Pulmonary artery endothelial cell (primary cell): ENCODE measurements around the gene NTSR2. TPM values are rescaled to one million over a fixed set of nuclear protein-coding genes. Genes with fewer than 3 reads are reported as not detected.

ENCODE experiments used
- DNase-seq: peaks from one replicate; pipeline ENCODE4 v3.0.0-alpha.2; 2011; ENCODE audit warnings: low read depth, low spot score
- total RNA-seq: library from RNA; depleted of rRNA; stranded (reverse); fragments of >200 nt; gene quantifications from 2 replicates; pipeline ENCODE4 v1.2.3, GENCODE V29; 2014

Gene NTSR2
- total RNA-seq, 1 donor from 2014 or later = not detected

DNA sequence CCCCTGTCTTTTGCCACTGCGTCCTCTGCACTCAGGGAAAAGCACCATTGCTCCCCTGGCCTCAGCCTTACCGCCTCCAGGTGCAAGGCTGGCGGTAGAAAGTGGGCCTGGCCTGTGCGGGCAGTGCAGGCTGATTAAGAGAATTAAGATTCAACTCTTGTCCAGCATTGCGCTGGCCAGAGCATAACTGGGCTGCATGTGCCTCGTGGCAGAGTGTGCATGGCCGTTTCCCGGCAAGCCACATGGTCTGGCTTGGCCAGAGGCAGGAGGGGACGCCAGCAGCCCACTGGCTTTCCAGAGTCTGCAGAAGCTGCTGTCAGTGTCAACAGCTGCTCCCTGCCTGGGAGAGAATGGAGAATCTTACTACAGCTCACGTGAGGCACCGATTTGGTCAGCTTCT, 12.3 kb downstream of the NTSR2 start:
- DNase-seq = no peak

DNA sequence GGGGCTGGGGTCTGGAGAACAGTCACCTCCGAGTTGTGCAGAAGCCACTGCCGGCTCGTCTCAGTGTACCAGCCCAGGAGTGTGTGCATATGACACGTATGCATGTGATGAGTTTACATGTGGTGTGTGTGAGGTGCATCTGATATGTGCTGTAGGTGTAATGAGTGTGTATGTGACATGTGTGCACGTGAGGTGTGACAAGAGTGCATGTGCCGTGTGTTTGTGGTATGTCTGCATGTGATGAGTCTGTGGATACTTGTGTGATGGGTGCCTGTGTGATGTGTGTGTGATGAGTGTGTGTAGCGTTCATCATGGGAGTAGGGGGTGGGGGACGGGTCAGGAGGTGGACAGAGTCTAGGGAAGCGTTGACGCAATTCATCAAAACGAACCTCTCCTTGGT, 12.8 kb downstream of the NTSR2 start:
- DNase-seq = no peak

- DNase-seq = no peak
Measured at GRCh38 chr2:11656671-11657101, 13.3 kb downstream of the NTSR2 start.

GRCh38 chr2:11656252-11656651, 13.7 kb downstream of the NTSR2 start:
- DNase-seq = no peak

DNA sequence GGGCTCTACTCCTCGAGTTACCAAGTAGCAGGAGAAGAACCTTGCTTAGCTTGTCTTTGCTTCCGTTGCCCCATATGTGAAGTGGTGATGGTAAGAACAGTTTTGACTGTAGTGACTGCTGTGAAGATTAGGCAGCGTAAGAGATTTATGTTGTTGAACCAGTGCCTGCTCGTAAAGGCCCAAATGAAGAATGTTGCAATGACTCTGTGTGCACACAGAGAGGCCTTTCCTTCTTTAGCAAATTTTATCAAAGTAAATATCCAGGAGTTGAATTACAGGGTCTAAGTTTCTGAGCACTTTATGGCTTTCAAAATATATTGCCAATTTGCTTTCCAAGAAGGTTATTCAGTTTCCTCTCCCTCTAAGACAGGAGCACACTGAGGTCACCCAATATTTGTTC, 14.5 kb downstream of the NTSR2 start:
- no peak for DNase-seq

GRCh38 chr2:11652553-11652952, 17.4 kb downstream of the NTSR2 start:
- no peak for DNase-seq

- DNase-seq = no peak
Measured at GRCh38 chr2:11651856-11652548, 18.0 kb downstream of the NTSR2 start.

DNA sequence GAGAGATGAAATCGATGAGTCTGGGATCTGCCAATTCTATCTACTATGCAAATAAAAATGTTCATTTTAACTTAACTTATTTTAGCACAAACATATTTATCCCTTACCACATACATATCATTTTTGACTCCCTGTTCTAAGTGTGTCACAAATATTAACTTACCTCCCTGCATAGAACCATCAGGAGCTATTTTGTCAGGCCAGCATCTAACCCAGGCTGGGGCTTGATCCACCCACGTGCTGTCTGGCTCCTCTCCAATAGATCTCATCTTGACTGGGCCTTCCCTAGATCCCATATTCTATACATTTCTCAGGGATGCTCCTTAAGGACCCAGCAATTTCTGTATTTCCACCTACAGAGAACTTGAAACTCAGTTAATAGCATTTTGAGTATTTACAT, 20.9 kb downstream of the NTSR2 start:
- DNase-seq = no peak

DNA sequence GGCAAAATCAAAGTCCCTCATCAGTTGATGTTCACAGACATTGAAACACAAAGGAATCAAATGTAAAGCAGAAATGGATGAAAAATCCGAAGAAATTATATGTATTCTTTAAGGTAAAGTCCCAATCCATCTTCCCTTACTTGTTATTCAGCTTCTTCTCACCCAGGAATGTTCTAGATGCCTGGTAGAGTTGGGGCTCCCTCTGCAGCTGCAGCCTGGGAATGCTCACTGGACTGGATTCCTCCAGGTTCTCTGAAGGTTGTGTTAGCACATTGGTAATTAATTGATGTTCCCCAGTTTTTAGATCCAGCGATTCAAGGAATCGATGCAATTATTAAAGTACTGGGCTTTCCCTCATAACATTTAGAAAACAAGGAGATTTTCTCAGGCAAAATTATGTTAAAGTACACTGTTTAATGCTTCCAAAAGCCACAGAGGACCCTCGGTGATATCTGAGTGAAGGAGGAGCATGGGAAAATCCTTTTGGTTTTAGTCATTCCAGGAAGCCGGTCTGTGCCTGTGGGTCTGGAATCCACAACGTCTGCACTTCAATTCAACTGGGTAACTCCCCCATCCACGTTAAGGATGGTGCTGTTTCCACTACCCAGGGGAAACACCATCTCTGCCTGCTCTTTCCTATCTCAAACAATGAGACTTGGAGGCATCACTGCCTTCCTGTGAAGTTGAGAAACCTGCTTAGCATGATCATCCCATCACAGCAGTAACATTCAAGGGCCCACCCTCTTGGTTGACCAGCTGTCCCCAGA, 22.0 kb downstream of the NTSR2 start:
- no peak for DNase-seq

DNA sequence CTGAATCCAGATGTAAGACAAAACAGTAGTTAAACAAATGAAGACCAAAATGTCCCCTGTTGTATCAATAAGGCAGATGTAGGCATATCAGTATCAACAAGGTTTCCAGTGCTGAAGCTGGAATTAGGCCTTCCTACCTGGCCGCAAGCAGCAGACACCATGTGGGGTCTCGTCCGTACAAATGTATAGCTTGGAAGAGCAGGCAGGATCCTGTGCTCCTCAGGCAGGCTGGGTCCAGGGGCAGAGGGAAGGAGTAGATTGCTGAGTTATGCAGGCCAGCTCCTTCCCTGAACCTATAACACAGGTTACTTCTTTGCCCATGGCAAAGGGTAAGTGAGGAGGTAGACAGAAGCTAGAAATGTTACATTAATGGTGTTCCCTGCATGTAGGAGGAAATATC, 23.5 kb downstream of the NTSR2 start:
- DNase-seq = no peak

- no peak for DNase-seq
Measured at GRCh38 chr2:11644293-11644692, 25.7 kb downstream of the NTSR2 start.

DNA sequence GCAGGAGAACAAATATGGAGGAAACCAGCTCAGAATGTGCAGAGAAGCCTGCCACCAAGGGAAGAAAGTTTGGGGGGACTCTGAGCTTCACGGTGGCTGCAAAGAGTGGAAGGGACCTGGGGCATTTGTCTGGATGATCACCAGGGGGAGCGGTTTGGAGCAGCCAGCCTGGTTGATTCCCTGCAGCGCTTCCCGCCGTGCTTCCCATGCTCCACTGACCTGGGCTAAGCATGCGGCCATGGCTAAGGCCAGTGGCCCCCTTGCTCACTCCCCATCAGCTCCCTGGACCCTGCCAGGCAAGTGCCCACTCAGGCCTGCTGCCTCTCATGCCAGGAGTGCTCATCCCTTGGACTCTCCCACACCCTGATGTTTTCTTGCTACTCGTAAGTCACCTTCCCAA, 27.0 kb downstream of the NTSR2 start:
- no peak for DNase-seq

- no peak for DNase-seq
Measured at GRCh38 chr2:11640132-11640531, 29.9 kb downstream of the NTSR2 start.

GRCh38 chr2:11639503-11639902, 30.5 kb downstream of the NTSR2 start:
- DNase-seq = no peak

DNA sequence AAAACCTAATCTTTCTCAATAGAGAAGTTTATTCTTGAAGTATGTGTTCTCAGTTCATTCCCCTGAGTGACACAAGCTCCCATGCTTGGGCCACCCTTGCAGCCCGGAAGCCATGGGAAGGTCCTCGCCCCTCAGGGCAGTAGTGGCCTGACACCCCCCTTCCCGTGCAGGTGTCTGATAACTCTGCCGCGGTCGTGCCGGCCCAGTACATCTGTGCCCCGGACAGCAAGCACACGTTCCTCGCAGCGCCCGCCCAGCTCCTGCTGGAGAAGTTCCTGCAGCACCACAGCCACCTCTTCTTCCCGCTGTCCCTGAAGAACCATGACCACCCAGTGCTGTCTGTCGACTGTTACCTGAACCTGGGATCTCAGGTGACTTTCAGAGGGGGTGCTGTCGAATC, 32.4 kb downstream of the NTSR2 start:
- DNase-seq = no peak

GRCh38 chr2:11636593-11637295, 33.3 kb downstream of the NTSR2 start:
- no peak for DNase-seq

GRCh38 chr2:11635141-11635540, 34.9 kb downstream of the NTSR2 start:
- DNase-seq = no peak

GRCh38 chr2:11634584-11634983, 35.4 kb downstream of the NTSR2 start:
- no peak for DNase-seq

DNA sequence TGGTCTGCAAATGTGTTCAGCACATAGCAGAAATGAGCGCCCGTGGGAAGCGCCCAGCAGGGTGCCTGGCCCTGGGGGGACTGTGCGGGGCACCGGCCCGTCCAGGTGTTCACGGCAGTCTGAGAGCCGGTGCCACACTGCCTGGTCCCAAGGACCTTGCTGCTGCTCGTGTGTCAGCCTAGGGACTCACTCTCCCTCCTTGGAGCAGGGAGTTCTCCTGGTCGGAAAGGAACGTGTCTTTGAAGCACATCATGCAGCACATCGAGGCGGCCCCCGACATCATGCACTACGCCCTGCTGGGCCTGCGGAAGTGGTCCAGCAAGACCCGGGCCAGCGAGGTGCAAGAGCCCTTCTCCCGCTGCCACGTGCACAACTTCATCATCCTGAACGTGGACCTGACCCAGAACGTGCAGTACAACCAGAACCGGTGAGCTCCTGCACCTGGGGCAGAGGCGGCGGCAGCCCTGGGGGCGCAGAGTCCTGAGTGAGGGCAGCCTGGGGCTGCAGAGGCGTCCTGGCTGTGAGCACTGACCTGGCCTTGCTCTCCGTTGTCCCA, 36.0 kb downstream of the NTSR2 start:
- DNase-seq = no peak

GRCh38 chr2:11631462-11631861, 38.5 kb downstream of the NTSR2 start:
- no peak for DNase-seq

DNA sequence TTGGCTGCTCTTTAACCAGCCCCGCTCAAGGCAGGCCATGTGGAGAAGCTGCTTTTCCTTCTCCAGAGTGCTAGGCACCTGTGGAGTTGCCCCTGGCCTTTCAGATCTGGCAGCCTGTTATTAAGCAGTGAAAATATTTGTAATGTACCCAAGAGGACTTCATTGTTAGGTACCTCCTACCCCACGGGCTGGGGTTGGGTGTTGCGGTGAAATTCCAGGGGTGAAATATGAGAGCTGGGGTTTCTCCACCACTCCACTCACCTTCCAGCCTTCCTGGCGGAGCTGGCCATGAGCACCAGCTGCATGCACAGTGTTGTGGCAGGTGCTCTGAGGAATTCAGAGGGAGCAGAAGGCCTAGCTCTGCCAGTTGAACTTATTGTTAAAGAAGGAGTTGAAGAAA, 39.1 kb downstream of the NTSR2 start:
- DNase-seq = no peak

DNA sequence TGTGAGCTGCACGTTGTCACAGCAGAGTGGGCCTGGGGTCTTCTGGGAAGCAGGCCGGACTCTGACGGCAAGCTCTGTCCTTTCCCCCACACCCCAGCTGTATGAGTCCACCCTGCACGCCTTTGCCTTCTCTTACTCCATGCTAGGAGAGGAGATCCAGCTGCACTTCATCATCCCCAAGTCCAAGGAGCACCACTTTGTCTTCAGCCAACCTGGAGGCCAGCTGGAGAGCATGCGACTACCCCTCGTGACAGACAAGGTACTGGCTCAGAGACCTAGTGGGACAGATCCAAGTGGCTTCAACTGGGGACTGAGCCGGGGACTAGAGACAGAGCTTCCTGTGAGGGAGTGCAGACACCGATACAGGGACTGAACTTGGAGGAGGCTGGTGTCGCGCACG, 40.1 kb downstream of the NTSR2 start:
- no peak for DNase-seq
